Endothelial cell (in vitro differentiated cells): Measurements from ENCODE around the gene SLC44A2. TPM values are rescaled to one million over a fixed set of nuclear protein-coding genes. Genes with fewer than 3 reads are reported as not detected.
A peak's percentile ranks its signal among the peaks of the same experiment; 100 is the strongest.
"Not testable (repeated sequence)": the region's sequence is repeated elsewhere in the genome, so short reads cannot be mapped to it uniquely, and the experiment has no call there.

Experiments
- DNase-seq: peaks from one replicate; pipeline ENCODE4 v3.0.0; 2021; ENCODE audit warnings: low spot score
- H3K27ac Mint-ChIP-seq: one replicate; pipeline ENCODE4 v1.8.0; 2021; ENCODE audit warnings: mixed read lengths, inconsistent platforms; ENCODE audit not compliant: unreplicated experiment
- H3K27me3 Mint-ChIP-seq: one replicate; pipeline ENCODE4 v1.8.0; 2021; ENCODE audit warnings: mild to moderate bottlenecking, moderate library complexity, mixed read lengths, inconsistent platforms; ENCODE audit not compliant: unreplicated experiment
- H3K36me3 Mint-ChIP-seq: one replicate; pipeline ENCODE4 v1.8.0; 2021; ENCODE audit warnings: mild to moderate bottlenecking, low read depth, mixed read lengths, inconsistent platforms; ENCODE audit not compliant: unreplicated experiment
- H3K4me1 Mint-ChIP-seq: one replicate; pipeline ENCODE4 v1.8.0; 2021; ENCODE audit warnings: mild to moderate bottlenecking, mixed read lengths, inconsistent platforms; ENCODE audit not compliant: unreplicated experiment
- H3K4me3 Mint-ChIP-seq: one replicate; pipeline ENCODE4 v1.8.0; 2021; ENCODE audit warnings: mild to moderate bottlenecking, mixed read lengths, inconsistent platforms; ENCODE audit not compliant: unreplicated experiment
- H3K9me3 Mint-ChIP-seq: one replicate; pipeline ENCODE4 v1.8.0; 2021; ENCODE audit warnings: mixed read lengths, inconsistent platforms; ENCODE audit not compliant: unreplicated experiment
- total RNA-seq: library from RNA; stranded (reverse); fragmentation: NEBNext Ultra II Directional; extraction: Animal tissue kit (Norgen Biotek cat#: 25700); gene quantifications from one replicate; pipeline ENCODE4 v1.2.1, GENCODE V29; 2021; ENCODE audit not compliant: unreplicated experiment
- TF ChIP-seq, protein P1 (sequence below): fragments of 200-600 bp; sonication (generic); IDR thresholded peaks from one replicate; pipeline ENCODE4 v1.5.0; 2021; ENCODE audit warnings: antibody characterized with exemption; ENCODE audit not compliant: unreplicated experiment

The SLC44A2 gene
- total RNA-seq, 1 donor from 2014 or later, result 272 TPM

DNA sequence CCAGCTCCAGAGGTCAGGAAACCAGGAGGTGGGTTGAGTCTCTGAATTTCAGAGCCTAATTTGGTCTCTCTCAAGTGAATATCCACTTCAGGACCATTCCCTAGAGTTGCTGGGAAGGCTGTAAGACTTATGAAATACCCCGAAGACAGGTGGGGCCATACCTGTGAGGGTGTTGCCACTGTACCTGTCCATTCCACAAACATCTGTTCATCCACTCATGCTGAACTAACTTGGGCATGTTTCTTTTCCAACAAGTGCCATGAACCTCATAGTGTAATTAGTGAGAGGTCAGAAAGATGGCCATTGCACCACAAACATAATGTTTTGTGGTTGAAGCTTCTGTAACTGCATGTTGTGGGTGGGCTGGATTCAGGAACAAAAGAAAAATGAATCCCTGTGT, 36.6 kb downstream of the SLC44A2 start:
- H3K36me3 Mint-ChIP-seq, result peaks cover 14% of the 10 kb centered on the region
- no peak overlapping the region for H3K4me3 Mint-ChIP-seq
- H3K4me1 Mint-ChIP-seq, result peaks cover 11% of the 10 kb centered on the region
- DNase-seq, result no peak
- TF ChIP-seq, protein P1, sequence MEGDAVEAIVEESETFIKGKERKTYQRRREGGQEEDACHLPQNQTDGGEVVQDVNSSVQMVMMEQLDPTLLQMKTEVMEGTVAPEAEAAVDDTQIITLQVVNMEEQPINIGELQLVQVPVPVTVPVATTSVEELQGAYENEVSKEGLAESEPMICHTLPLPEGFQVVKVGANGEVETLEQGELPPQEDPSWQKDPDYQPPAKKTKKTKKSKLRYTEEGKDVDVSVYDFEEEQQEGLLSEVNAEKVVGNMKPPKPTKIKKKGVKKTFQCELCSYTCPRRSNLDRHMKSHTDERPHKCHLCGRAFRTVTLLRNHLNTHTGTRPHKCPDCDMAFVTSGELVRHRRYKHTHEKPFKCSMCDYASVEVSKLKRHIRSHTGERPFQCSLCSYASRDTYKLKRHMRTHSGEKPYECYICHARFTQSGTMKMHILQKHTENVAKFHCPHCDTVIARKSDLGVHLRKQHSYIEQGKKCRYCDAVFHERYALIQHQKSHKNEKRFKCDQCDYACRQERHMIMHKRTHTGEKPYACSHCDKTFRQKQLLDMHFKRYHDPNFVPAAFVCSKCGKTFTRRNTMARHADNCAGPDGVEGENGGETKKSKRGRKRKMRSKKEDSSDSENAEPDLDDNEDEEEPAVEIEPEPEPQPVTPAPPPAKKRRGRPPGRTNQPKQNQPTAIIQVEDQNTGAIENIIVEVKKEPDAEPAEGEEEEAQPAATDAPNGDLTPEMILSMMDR, result no peak
- peaks cover 3% of the 10 kb centered on the region for H3K27me3 Mint-ChIP-seq
- H3K9me3 Mint-ChIP-seq, result no peaks in the 10 kb centered on the region
- H3K27ac Mint-ChIP-seq, result no peak overlapping the region

DNA sequence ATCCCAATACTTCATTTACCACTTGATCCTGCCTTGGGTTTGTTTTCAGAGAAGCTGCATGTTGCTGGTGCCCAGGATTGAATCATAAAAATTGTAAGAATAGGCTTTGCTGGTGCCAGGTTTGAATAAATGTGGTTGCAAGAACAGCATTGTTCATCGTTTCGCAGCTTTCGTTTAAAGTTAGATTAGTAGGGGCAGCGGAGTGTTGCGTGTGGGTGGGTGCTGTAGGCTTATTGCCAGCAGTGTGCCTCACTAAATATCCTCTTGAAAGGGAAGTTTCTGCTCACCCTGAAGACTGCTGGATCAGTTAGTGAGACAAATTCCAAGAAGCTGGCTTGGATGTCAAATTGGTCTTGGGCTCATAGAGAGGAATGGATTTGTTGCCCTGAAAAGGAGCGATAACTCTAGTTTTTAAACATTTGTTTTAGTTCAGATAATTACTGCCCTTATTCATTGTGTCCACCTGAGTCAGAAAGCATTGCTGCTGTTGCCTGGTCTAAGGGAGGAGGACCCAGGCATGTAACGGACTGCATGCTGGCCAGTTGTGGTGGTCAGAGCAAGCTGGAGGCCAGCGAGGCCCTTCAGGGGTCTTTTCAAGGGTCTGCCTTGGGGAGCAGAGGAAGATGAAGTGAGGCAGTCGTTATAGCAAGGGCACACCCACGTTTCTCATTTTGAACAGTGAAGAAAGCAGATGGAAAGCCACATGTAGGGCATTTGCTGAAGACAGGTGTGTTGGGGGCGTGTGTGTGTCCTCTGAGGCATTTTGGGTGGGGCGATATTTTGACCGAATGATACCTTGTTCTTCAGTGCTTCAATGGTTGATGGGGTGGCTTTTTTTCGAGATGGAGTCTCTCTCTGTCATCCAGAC, 37.3 kb downstream of the SLC44A2 start:
- no peak for DNase-seq
- peaks cover 7% of the 10 kb centered on the region for H3K4me1 Mint-ChIP-seq
- peaks cover 11% of the 10 kb centered on the region for H3K36me3 Mint-ChIP-seq
- H3K9me3 Mint-ChIP-seq, result no peaks in the 10 kb centered on the region
- TF ChIP-seq, protein P1, result no peak
- peak overlapping the region; percentile 30 for H3K27ac Mint-ChIP-seq
- peak overlapping the region; percentile 53 for H3K4me3 Mint-ChIP-seq
- H3K27me3 Mint-ChIP-seq, result peaks cover 3% of the 10 kb centered on the region

DNA sequence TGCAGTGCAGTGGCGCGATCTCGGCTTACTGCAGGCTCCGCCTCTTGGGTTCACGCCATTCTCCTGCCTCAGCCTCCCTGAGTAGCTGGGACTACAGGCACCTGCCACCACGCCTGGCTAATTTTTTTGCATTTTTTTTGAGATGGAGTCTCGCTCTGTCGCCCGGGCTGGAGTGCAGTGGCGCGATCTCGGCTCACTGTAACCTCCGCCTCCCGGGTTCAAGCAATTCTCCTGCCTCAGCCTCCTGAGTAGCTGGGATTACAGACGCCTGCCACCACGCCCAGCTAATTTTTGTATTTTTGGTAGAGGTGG, 37.9 kb downstream of the SLC44A2 start:
- DNase-seq, H3K27ac Mint-ChIP-seq, H3K4me3 Mint-ChIP-seq, H3K4me1 Mint-ChIP-seq, H3K27me3 Mint-ChIP-seq, H3K9me3 Mint-ChIP-seq: not testable (repeated sequence)
- peaks cover 11% of the 10 kb centered on the region for H3K36me3 Mint-ChIP-seq

DNA sequence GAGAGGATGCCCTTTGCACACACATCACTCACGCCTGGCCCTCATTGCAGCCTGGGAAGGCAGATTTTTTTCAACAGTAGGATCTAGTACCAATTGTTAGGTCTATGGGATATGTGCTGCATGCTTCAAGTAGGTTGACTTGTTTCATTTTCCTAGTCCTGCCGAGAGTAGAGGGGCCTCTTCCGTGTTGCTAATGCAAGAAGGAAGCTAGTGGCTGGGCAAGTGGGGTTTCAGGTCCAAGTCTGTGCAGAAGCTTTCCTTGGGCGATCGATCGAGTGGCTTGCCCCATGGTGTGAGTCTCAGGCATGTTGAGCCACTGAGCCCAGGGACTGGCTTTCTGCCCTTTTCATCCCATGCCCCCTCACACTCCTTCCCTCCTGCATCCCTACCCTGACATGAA, 42.5 kb downstream of the SLC44A2 start:
- TF ChIP-seq, protein P1, result no peak
- no peak overlapping the region for H3K27ac Mint-ChIP-seq
- H3K9me3 Mint-ChIP-seq, result no peaks in the 10 kb centered on the region
- H3K4me1 Mint-ChIP-seq, result peaks cover under 1% of the 10 kb centered on the region
- H3K36me3 Mint-ChIP-seq, result peaks cover 21% of the 10 kb centered on the region
- no peak overlapping the region for H3K4me3 Mint-ChIP-seq
- no peak for DNase-seq
- H3K27me3 Mint-ChIP-seq, result peaks cover 3% of the 10 kb centered on the region

DNA sequence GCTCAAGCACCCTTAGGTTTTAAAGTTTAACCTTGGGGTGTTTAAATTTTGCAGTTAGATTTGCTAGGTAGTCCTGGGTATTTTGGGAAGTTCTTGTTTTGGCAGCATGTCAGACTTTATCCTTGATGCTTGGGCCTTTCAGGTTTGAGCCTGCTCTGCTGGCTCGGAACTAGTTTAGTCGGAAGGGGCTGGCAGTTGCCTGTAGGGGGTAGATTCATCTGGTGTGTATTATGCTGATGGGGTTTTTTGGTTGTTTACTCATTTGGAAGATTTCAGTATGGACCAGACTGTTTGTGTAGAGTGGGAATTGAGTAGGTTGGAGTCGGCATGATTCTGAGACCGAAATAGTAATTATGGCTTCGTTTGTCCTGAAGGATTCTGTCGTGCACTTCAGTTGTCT, 43.9 kb downstream of the SLC44A2 start:
- H3K9me3 Mint-ChIP-seq, result no peaks in the 10 kb centered on the region
- H3K36me3 Mint-ChIP-seq, result peaks cover 23% of the 10 kb centered on the region
- H3K27ac Mint-ChIP-seq, result no peak overlapping the region
- peaks cover 3% of the 10 kb centered on the region for H3K27me3 Mint-ChIP-seq
- no peak overlapping the region for H3K4me3 Mint-ChIP-seq
- no peaks in the 10 kb centered on the region for H3K4me1 Mint-ChIP-seq
- DNase-seq, result no peak
- TF ChIP-seq, protein P1, result no peak
